Adrenal gland (tissue), 12 donors: ENCODE results near the gene LFNG. TPM values are rescaled to one million over a fixed set of nuclear protein-coding genes. Genes with fewer than 3 reads are reported as not detected.

Experiments
- DNase-seq, 7 donors: peaks; one replicate each; pipeline ENCODE4 v3.0.0-alpha.2; 2019 to 2020
- H3K27ac ChIP-seq, 5 donors: fragments of 200-600 bp; sonication (generic) in 4 of 5; 1 replicate in 3 of 5; 2 replicates in 2 of 5; pipeline versions ENCODE4 v1.5.1 to v1.8.0; 2016 to 2020; ENCODE audit warnings: mild to moderate bottlenecking in 1 of 5
- H3K27me3 ChIP-seq: fragments of 200-600 bp; 2 replicates; pipeline ENCODE4 v1.8.0; 2021
- H3K36me3 ChIP-seq, 2 donors: fragments of 200-600 bp; replicated peaks in 1 of 2; 1 replicate in 1 of 2; 2 replicates in 1 of 2; pipeline versions ENCODE4 v1.5.1 to v1.8.0; 2018 to 2022
- H3K4me1 ChIP-seq, 2 donors: fragments of 200-600 bp; replicated peaks in 1 of 2; 1 replicate in 1 of 2; 2 replicates in 1 of 2; pipeline versions ENCODE4 v1.5.1 to v1.8.0; 2018 to 2021
- H3K4me3 ChIP-seq, 4 donors: fragments of 200-600 bp; sonication (generic) in 3 of 4; one replicate each; pipeline ENCODE4 v1.5.1; 2016 to 2018
- H3K9me3 ChIP-seq, 3 donors: fragments of 200-600 bp; sonication (generic) in 1 of 3; replicated peaks in 1 of 3; 1 replicate in 2 of 3; 2 replicates in 1 of 3; pipeline versions ENCODE4 v1.5.1 to v1.8.0; 2016 to 2021
- POLR2A ChIP-seq, 2 donors: fragments of 450-650 bp; IDR thresholded peaks; one replicate each; pipeline ENCODE4 v1.6.1; 2017; ENCODE audit warnings: antibody characterized with exemption in 2 of 2, mild to moderate bottlenecking in 2 of 2, moderate library complexity in 1 of 2
- WGBS, 4 donors: extraction: QIAGEN DNeasy Blood & Tissue Kit in 2 of 4; methylation state at CpG; one replicate each; pipeline versions ENCODE4 v1.1.5 to v1.1.7; 2013 to 2017; 5-methylcytosine and 5-hydroxymethylcytosine counted together
- intact Hi-C, 2 donors: fragments of 100-400 bp; cut with DNase I; formaldehyde crosslinking; loops; one replicate each; pipeline versions ENCODE4 v1.14.1 to v1.15.0; 2022 to 2023
- polyA plus RNA-seq, 3 donors: library from polyadenylated mRNA; stranded (reverse); fragments of 200-250 nt in 2 of 3; fragments of 350-450 nt in 1 of 3; fragmentation: Illumina TruSeq in 1 of 3; extraction: RNeasy Lipid Tissue Mini Kit (QIAGEN cat#74804) in 1 of 3; gene quantifications; one replicate each; pipeline ENCODE4 v1.2.3, GENCODE V29; 2013 to 2014
- total RNA-seq, 9 donors: library from RNA; depleted of rRNA in 4 of 9; stranded (reverse); fragments of >200 nt in 4 of 9; fragments of 120-200 nt in 1 of 9; fragmentation: NEBNext Ultra II Directional in 1 of 9; extraction: Animal tissue kit (Norgen Biotek cat#: 25700) in 1 of 9; gene quantifications; one replicate each; pipeline versions ENCODE4 v1.1.0 to v1.2.4, GENCODE V29; 2013 to 2023
- TF ChIP-seq, protein P1 (sequence below), 6 experiments: fragments of 450-650 bp in 4 of 6; fragments of 200-600 bp in 2 of 6; sonication (generic) in 1 of 6; IDR thresholded peaks; 1 replicate in 5 of 6; 2 replicates in 1 of 6; pipeline versions ENCODE4 v1.5.1 to v1.8.0; 2016 to 2021; ENCODE audit warnings: antibody characterized with exemption in 6 of 6, mild to moderate bottlenecking in 2 of 6, moderate library complexity in 1 of 6
- donor health status: healthy with polysubstance abuse.
- donor health status: Bipolar disorder and iron deficiency.
- donor health status: DM: yes; HTN: yes; CAD: no.
- donor health status: DM: no; HTN: no; CAD: no.
- donor health status: DM: no; HTN: no; CAD: no.
- donor health status: DM: yes; HTN: yes; CAD: no.

LFNG gene
- total and polyA plus RNA-seq, 12 donors = 1.4 to 26.1 (median 14.2) TPM

- DNase-seq = no peak
- Histone ChIP-seq H3K4me3 (no peak overlapping the region), H3K27ac (no peak overlapping the region), H3K27me3 (no peaks in the 10 kb centered on the region), H3K36me3 (no peaks in the 10 kb centered on the region), H3K4me1 (peaks cover 18 to 23% of the 10 kb centered on the region in 2 donors), H3K9me3 (no peaks in the 10 kb centered on the region)
- TF ChIP-seq POLR2A (IDR thresholded peaks at IDR 0.05) = no peak
- TF ChIP-seq, protein P1, sequence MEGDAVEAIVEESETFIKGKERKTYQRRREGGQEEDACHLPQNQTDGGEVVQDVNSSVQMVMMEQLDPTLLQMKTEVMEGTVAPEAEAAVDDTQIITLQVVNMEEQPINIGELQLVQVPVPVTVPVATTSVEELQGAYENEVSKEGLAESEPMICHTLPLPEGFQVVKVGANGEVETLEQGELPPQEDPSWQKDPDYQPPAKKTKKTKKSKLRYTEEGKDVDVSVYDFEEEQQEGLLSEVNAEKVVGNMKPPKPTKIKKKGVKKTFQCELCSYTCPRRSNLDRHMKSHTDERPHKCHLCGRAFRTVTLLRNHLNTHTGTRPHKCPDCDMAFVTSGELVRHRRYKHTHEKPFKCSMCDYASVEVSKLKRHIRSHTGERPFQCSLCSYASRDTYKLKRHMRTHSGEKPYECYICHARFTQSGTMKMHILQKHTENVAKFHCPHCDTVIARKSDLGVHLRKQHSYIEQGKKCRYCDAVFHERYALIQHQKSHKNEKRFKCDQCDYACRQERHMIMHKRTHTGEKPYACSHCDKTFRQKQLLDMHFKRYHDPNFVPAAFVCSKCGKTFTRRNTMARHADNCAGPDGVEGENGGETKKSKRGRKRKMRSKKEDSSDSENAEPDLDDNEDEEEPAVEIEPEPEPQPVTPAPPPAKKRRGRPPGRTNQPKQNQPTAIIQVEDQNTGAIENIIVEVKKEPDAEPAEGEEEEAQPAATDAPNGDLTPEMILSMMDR (IDR thresholded peaks at IDR 0.05) = no peak
- WGBS, 4 donors = 65 to 75% (median 68%) methylated on average over 4 to 8 of the region's 8 CpGs
- intact Hi-C loops = no loop called here
Observed at GRCh38 chr7:2517026-2517425, 2.5 kb upstream of the LFNG start.

- Histone ChIP-seq H3K36me3 (no peaks in the 10 kb centered on the region), H3K27me3 (no peaks in the 10 kb centered on the region), H3K4me3 (no peak overlapping the region), H3K27ac (peak overlapping the region in 1 of 5 donors; percentile 57), H3K9me3 (no peaks in the 10 kb centered on the region), H3K4me1 (peaks cover 18 to 30% of the 10 kb centered on the region in 2 donors)
- TF ChIP-seq, protein P1 (IDR thresholded peaks at IDR 0.05) = no peak
- TF ChIP-seq POLR2A (IDR thresholded peaks at IDR 0.05) = no peak
- 62 to 69% (median 64%) methylated on average over 17 to 18 of the region's 18 CpGs for WGBS, 4 donors
- DNase-seq = no peak
- intact Hi-C loops = loop anchor here in 1 of 2 donors (2.0 kb wide), 1 partner anchor 39 kb away; no protein-coding TSS in a partner anchor
Observed at GRCh38 chr7:2517678-2518507, 1.7 kb upstream of the LFNG start.

GRCh38 chr7:2518737-2519118 lies 846 bp upstream of the LFNG start:
- 3 to 10% (median 6%) methylated on average over 12 to 41 of the region's 41 CpGs; no CpG with 5 or more reads in 1 of the 4 donors for WGBS, 4 donors
- H3K27ac ChIP-seq = peak overlapping the region in 2 of 5 donors; percentile 57 to 85
- H3K4me3 ChIP-seq = peak overlapping the region in 1 of 4 donors; percentile 71
- no peaks in the 10 kb centered on the region for H3K36me3 ChIP-seq
- H3K27me3 ChIP-seq = no peaks in the 10 kb centered on the region
- no peaks in the 10 kb centered on the region for H3K9me3 ChIP-seq
- no peak for DNase-seq
- H3K4me1 ChIP-seq = peaks cover 26 to 38% of the 10 kb centered on the region in 2 donors
- intact Hi-C loops = loop anchor here in 1 of 2 donors (2.0 kb wide), 1 partner anchor 40 kb away; no protein-coding TSS in a partner anchor
- TF ChIP-seq, protein P1 (IDR thresholded peaks at IDR 0.05) = no peak
- no peak for TF ChIP-seq POLR2A (IDR thresholded peaks at IDR 0.05)

DNA sequence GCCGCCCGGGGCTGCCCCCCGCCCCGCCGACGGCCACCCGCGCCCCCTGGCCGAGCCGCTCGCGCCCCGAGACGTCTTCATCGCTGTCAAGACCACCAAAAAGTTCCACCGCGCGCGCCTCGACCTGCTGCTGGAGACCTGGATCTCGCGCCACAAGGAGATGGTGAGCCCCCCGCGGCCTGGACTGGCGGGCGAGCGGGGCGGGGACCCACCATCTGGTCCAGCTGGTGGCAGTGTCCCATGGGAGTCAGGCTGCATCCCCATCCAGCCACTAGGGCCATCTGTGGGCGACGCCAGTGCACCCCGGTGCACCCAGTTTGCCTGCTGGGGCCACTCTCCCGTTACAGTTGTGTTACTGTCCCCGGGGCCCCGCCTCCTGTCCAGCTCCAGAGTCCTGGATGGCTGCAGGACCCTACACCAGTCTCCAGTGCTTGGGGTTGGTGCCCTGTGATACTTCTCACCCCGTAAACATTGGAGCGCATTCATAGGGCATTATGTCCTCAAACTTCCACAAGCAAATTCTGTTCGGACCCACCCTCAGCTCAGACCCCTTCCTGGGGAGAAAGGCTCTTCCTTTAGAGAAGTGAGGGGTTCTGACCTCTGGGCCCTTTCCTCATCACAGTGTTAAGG lies 672 bp downstream of the LFNG start:
- H3K27me3 ChIP-seq = no peaks in the 10 kb centered on the region
- peaks cover 37 to 50% of the 10 kb centered on the region in 2 donors for H3K4me1 ChIP-seq
- H3K9me3 ChIP-seq = no peaks in the 10 kb centered on the region
- WGBS, 4 donors = 6 to 23% (median 14%) methylated on average over 2 to 37 of the region's 37 CpGs
- DNase-seq = peak in 1 of 7 donors; percentile 42
- H3K27ac ChIP-seq = peak overlapping the region in 1 of 5 donors; percentile 85
- no peak for TF ChIP-seq POLR2A (IDR thresholded peaks at IDR 0.05)
- TF ChIP-seq, protein P1 (IDR thresholded peaks at IDR 0.05) = peak in 2 of 6 experiments; percentile 18 to 20
- peaks cover 0 to under 1% of the 10 kb centered on the region in 2 donors for H3K36me3 ChIP-seq
- intact Hi-C loops = no loop called here
- H3K4me3 ChIP-seq = peak overlapping the region in 2 of 4 donors; percentile 23 to 71
